Panc1 (cell line): ENCODE measurements around the gene STAB2. TPM values are rescaled to one million over a fixed set of nuclear protein-coding genes. Genes with fewer than 3 reads are reported as not detected.

Experiments used
- ATAC-seq: fragments of 200-7000 bp; cut with Tn5 transposase; 2 replicates; pipeline ENCODE4 v1.9.1; 2020; ENCODE audit warnings: mild to moderate bottlenecking, moderate library complexity
- BruUV-seq: library from RNA; stranded (reverse); fragments of 400-500 nt; replicated peaks from 2 replicates; lab custom pipeline; 2021; lab: Mats Ljungman, UMichigan
- CTCF ChIA-PET: fragments of 300-600 bp; sonication (Branson Sonifier 250); formaldehyde crosslinking; loops from one replicate; lab custom pipeline; 2022; ENCODE audit warnings: antibody characterized with exemption; lab: Charles Lee
- POLR2A ChIA-PET: fragments of 300-600 bp; sonication (Branson Sonifier 250); formaldehyde crosslinking; loops from one replicate; lab custom pipeline; 2022; ENCODE audit warnings: antibody characterized with exemption; lab: Charles Lee
- DNase-seq: peaks from one replicate; pipeline ENCODE4 v3.0.0-alpha.2; 2010; ENCODE audit warnings: low read depth, low spot score
- H3K27ac ChIP-seq: 2 replicates; pipeline ENCODE4 v1.5.1; 2011; ENCODE audit warnings: mild to moderate bottlenecking, low read length, inconsistent platforms
- H3K27me3 ChIP-seq: fragments of 200-500 bp; sonication (Bioruptor generic); 2 replicates; pipeline ENCODE4 v1.6.0; 2014; ENCODE audit warnings: low read length, inconsistent platforms; ENCODE audit not compliant: control insufficient read depth, insufficient read depth
- H3K36me3 ChIP-seq: fragments of 200-500 bp; sonication (Bioruptor generic); 2 replicates; pipeline ENCODE4 v1.5.1; 2014; ENCODE audit warnings: inconsistent platforms, mild to moderate bottlenecking, low read length, moderate library complexity; ENCODE audit not compliant: control insufficient read depth, insufficient read depth
- H3K4me1 ChIP-seq: 2 replicates; pipeline ENCODE4 v1.5.1; 2011; ENCODE audit warnings: inconsistent platforms, mild to moderate bottlenecking, low read length, moderate library complexity; ENCODE audit not compliant: control insufficient read depth, insufficient read depth
- H3K4me3 ChIP-seq, 2 experiments: 2 replicates each; pipeline ENCODE4 v1.5.1; 2011 to 2012; ENCODE audit warnings: low read depth in 2 of 2, low read length in 2 of 2, mild to moderate bottlenecking in 2 of 2, inconsistent platforms in 1 of 2, moderate library complexity in 1 of 2
- H3K9me3 ChIP-seq: fragments of 200-500 bp; sonication (Bioruptor generic); 2 replicates; pipeline ENCODE4 v1.5.1; 2014; ENCODE audit warnings: low read depth, mild to moderate bottlenecking, inconsistent platforms, low read length, moderate library complexity; ENCODE audit not compliant: control insufficient read depth, insufficient read depth
- CTCF ChIP-seq: fragments of 450-650 bp; IDR thresholded peaks from 2 replicates; pipeline ENCODE4 v1.5.1; 2017; ENCODE audit warnings: mild to moderate bottlenecking
- POLR2AphosphoS5 ChIP-seq: IDR thresholded peaks from 2 replicates; pipeline ENCODE4 v1.6.1; 2012; ENCODE audit warnings: mild to moderate bottlenecking, low read depth, low read length, moderate library complexity
- REST ChIP-seq, 2 experiments: IDR thresholded peaks; 2 replicates each; pipeline ENCODE4 v1.6.1; 2011 to 2012; ENCODE audit warnings: low read depth in 2 of 2, control low read depth in 1 of 2, low read length in 1 of 2, mild to moderate bottlenecking in 1 of 2, moderate library complexity in 1 of 2; ENCODE audit not compliant: insufficient read depth in 1 of 2
- SIN3A ChIP-seq: IDR thresholded peaks from 2 replicates; pipeline ENCODE4 v1.6.1; 2012; ENCODE audit warnings: low read depth, mild to moderate bottlenecking, low read length, moderate library complexity, borderline replicate concordance; ENCODE audit not compliant: insufficient read depth
- TCF7L2 ChIP-seq: IDR thresholded peaks from 2 replicates; pipeline ENCODE4 v1.6.1; 2011; ENCODE audit warnings: mild to moderate bottlenecking, low read depth, low read length, inconsistent platforms
- in situ Hi-C: cut with HindIII; loops from 2 replicates; pipeline ENCODE4 v1.10.0; 2016; ENCODE audit warnings: low sequenced_read_pairs, low pct_unique_long_range_greater_than_20kb
- intact Hi-C: fragments of 100-400 bp; cut with micrococcal nuclease; formaldehyde crosslinking; loops from one replicate; pipeline ENCODE4 v1.10.0; 2022; ENCODE audit not compliant: unreplicated experiment
- total RNA-seq: library from RNA; stranded (reverse); gene quantifications from one replicate; pipeline ENCODE4 v1.2.1, GENCODE V29; 2021; ENCODE audit not compliant: unreplicated experiment

STAB2 gene
- total RNA-seq, 1 experiment from 2014 or later, result not detected

GRCh38 chr12:103632554-103633216 lies 45.6 kb downstream of the STAB2 start:
- TF ChIP-seq CTCF (peak; percentile 89), REST (IDR thresholded peaks at IDR 0.05; ENCODE audit: insufficient read depth in 1 of 2, low read depth in 2 of 2, low read length in 1 of 2) (no peak)
- POLR2A ChIA-PET, result no interaction called here
- BruUV-seq, result no TSS peak
- CTCF ChIA-PET, result interaction anchor here (0.5 to 1.2 kb wide), 3 partner anchors 58 to 238 kb away, joined by 3 to 4 read pairs (median 4); no protein-coding TSS in a partner anchor
- Histone ChIP-seq H3K27ac (no peak overlapping the region), H3K36me3 (no peaks in the 10 kb centered on the region), H3K27me3 (no peaks in the 10 kb centered on the region), H3K4me3 (no peak overlapping the region), H3K9me3 (no peaks in the 10 kb centered on the region), H3K4me1 (no peaks in the 10 kb centered on the region)
- DNase-seq (peak; percentile 61), ATAC-seq (peak; percentile 80)
- in situ Hi-C loops (no loop called here), intact Hi-C loops (no loop called here)

GRCh38 chr12:103634732-103635131 lies 47.7 kb downstream of the STAB2 start:
- Histone ChIP-seq H3K9me3 (no peaks in the 10 kb centered on the region), H3K27ac (no peak overlapping the region), H3K36me3 (no peaks in the 10 kb centered on the region), H3K4me1 (no peaks in the 10 kb centered on the region), H3K27me3 (no peaks in the 10 kb centered on the region), H3K4me3 (no peak overlapping the region)
- TF ChIP-seq CTCF (no peak), SIN3A (no peak), REST (IDR thresholded peaks at IDR 0.05; ENCODE audit: insufficient read depth in 1 of 2, low read depth in 2 of 2, low read length in 1 of 2) (no peak), TCF7L2 (no peak), POLR2AphosphoS5 (no peak)
- CTCF ChIA-PET, result no interaction called here
- no TSS peak for BruUV-seq
- no peak for DNase-seq
- intact Hi-C loops (no loop called here), in situ Hi-C loops (no loop called here)
- POLR2A ChIA-PET, result no interaction called here
- ATAC-seq, result no peak
